Lung (tissue), 12 donors: ENCODE data around the gene GGT5. TPM values are rescaled to one million over a fixed set of nuclear protein-coding genes. Genes with fewer than 3 reads are reported as not detected.
A peak's percentile ranks its signal among the peaks of the same experiment; 100 is the strongest.

ENCODE experiments used
- ATAC-seq: fragments of 200-7000 bp; cut with Tn5 transposase; one replicate; pipeline ENCODE4 v1.9.1; 2020; ENCODE audit warnings: moderate number of reproducible peaks; ENCODE audit not compliant: insufficient read depth, low FRiP score
- DNase-seq, 3 donors: peaks; one replicate each; pipeline ENCODE4 v3.0.0-alpha.2; 2013 to 2017
- H3K27ac ChIP-seq, 2 donors: one replicate each; pipeline ENCODE4 v1.5.1; 2013; ENCODE audit warnings: mild to moderate bottlenecking in 2 of 2, moderate library complexity in 2 of 2, control low read depth in 1 of 2, inconsistent platforms in 1 of 2, low read depth in 1 of 2, low read length in 1 of 2
- H3K27me3 ChIP-seq, 3 donors: one replicate each; pipeline ENCODE4 v1.5.1; 2013; ENCODE audit warnings: low read length in 2 of 3; ENCODE audit not compliant: control insufficient read depth in 3 of 3, insufficient read depth in 3 of 3
- H3K36me3 ChIP-seq, 4 donors: one replicate each; pipeline ENCODE4 v1.5.1; 2013; ENCODE audit warnings: low read length in 4 of 4, mild to moderate bottlenecking in 1 of 4, moderate library complexity in 1 of 4; ENCODE audit not compliant: control insufficient read depth in 4 of 4, insufficient read depth in 4 of 4
- H3K4me1 ChIP-seq, 5 donors: one replicate each; pipeline ENCODE4 v1.5.1; 2013; ENCODE audit warnings: low read length in 5 of 5, mild to moderate bottlenecking in 2 of 5, moderate library complexity in 1 of 5; ENCODE audit not compliant: control insufficient read depth in 5 of 5, insufficient read depth in 5 of 5
- H3K4me3 ChIP-seq: one replicate; pipeline ENCODE4 v1.5.1; 2013; ENCODE audit warnings: mild to moderate bottlenecking, control low read depth, moderate library complexity
- H3K9ac ChIP-seq, 2 donors: one replicate each; pipeline ENCODE4 v1.5.1; 2013; ENCODE audit warnings: low read length in 2 of 2, control low read depth in 1 of 2; ENCODE audit not compliant: insufficient read depth in 1 of 2
- H3K9me3 ChIP-seq, 4 donors: one replicate each; pipeline ENCODE4 v1.5.1; 2013; ENCODE audit warnings: low read length in 3 of 4, mild to moderate bottlenecking in 1 of 4, moderate library complexity in 1 of 4; ENCODE audit not compliant: control insufficient read depth in 4 of 4, insufficient read depth in 3 of 4
- CTCF ChIP-seq: IDR thresholded peaks from 2 replicates; pipeline ENCODE4 v1.5.1; 2012; ENCODE audit warnings: mild to moderate bottlenecking; ENCODE audit errors: control extremely low read depth, extremely low read depth
- WGBS, 2 donors: extraction: QIAGEN DNeasy Blood & Tissue Kit; methylation state at CpG; one replicate each; pipeline ENCODE4 v1.1.7; 2013; 5-methylcytosine and 5-hydroxymethylcytosine counted together
- polyA plus RNA-seq, 2 donors: library from polyadenylated mRNA; stranded (reverse); fragments of 200-250 nt; gene quantifications; one replicate each; pipeline ENCODE4 v1.2.1, GENCODE V29; 2013
- total RNA-seq, 2 donors: library from RNA; depleted of rRNA in 1 of 2; stranded (reverse); fragments of >200 nt in 1 of 2; gene quantifications; one replicate each; pipeline ENCODE4 v1.2.1, GENCODE V29; 2014 to 2021
- donor health status: control.
- donor health status: control.
- donor health status: Bipolar disorder and iron deficiency.
- donor health status: healthy.
- donor health status: DM: yes; HTN: yes; CAD: no.

GGT5 gene
- total and polyA plus RNA-seq, 4 donors: 9.8 to 92.0 (median 54.7) TPM

- H3K9me3 ChIP-seq: no peaks in the 10 kb centered on the region
- no peak overlapping the region for H3K9ac ChIP-seq
- H3K36me3 ChIP-seq: no peaks in the 10 kb centered on the region
- no peak for TF ChIP-seq CTCF
- H3K4me3 ChIP-seq: no peak overlapping the region
- no peaks in the 10 kb centered on the region for H3K27me3 ChIP-seq
- WGBS, 2 donors: 60 to 75% methylated on average over 4 of the region's 4 CpGs
- peaks cover 3 to 33% (median 14%) of the 10 kb centered on the region in 5 donors for H3K4me1 ChIP-seq
- DNase-seq: peak; percentile 42 to 89 (median 76)
- peak overlapping the region in 1 of 2 donors; percentile 45 for H3K27ac ChIP-seq
- no peak for ATAC-seq
Measured at GRCh38 chr22:24209687-24210086, 35.2 kb downstream of the GGT5 start.

GRCh38 chr22:24209016-24209415 lies 35.9 kb downstream of the GGT5 start:
- 77 to 80% methylated on average over 3 of the region's 3 CpGs for WGBS, 2 donors
- Histone ChIP-seq H3K9me3 (no peaks in the 10 kb centered on the region), H3K4me3 (no peak overlapping the region), H3K27ac (peak overlapping the region in 1 of 2 donors; percentile 40), H3K9ac (no peak overlapping the region), H3K4me1 (peaks cover 3 to 33% (median 14%) of the 10 kb centered on the region in 5 donors), H3K27me3 (no peaks in the 10 kb centered on the region), H3K36me3 (no peaks in the 10 kb centered on the region)
- DNase-seq: no peak
- TF ChIP-seq CTCF: no peak
- ATAC-seq: no peak

GRCh38 chr22:24208012-24208749 lies 36.7 kb downstream of the GGT5 start:
- no peaks in the 10 kb centered on the region for H3K36me3 ChIP-seq
- no peaks in the 10 kb centered on the region for H3K27me3 ChIP-seq
- no peak overlapping the region for H3K4me3 ChIP-seq
- no peak for TF ChIP-seq CTCF
- DNase-seq (peak in 2 of 3 donors; percentile 73 to 83), ATAC-seq (peak; percentile 84)
- WGBS, 2 donors: 0 to 3% methylated on average over 2 of the region's 2 CpGs
- peak overlapping the region; percentile 84 to 91 for H3K27ac ChIP-seq
- no peaks in the 10 kb centered on the region for H3K9me3 ChIP-seq
- peaks cover 3 to 33% (median 14%) of the 10 kb centered on the region in 5 donors for H3K4me1 ChIP-seq
- peak overlapping the region in 1 of 2 donors; percentile 8 for H3K9ac ChIP-seq
